ENCODE measurements around the gene EFHC1. TPM values are rescaled to one million over a fixed set of nuclear protein-coding genes. Genes with fewer than 3 reads are reported as not detected.

EFHC1 gene
- total and polyA plus RNA-seq, 2 experiments from 2014 or later, result 24.3 to 28.0 TPM

- TF ChIP-seq ZNF462 (CRISPR knock-in tag; IDR thresholded peaks at IDR 0.05) (no peak), STAT1 (IDR thresholded peaks at IDR 0.05; ENCODE audit: unreplicated experiment) (no peak), EZH2 (IDR thresholded peaks at IDR 0.05; ENCODE audit: low read depth, unreplicated experiment) (no peak), ZNF331 (CRISPR knock-in tag; IDR thresholded peaks at IDR 0.05; ENCODE audit: low read depth) (no peak), CTCF (conservative IDR thresholded peaks at IDR 0.05; ENCODE audit: low read depth in 2 of 2) (no peak), ZNF114 (CRISPR knock-in tag; IDR thresholded peaks at IDR 0.05) (no peak), JUNB (IDR thresholded peaks at IDR 0.05; ENCODE audit: unreplicated experiment) (no peak)
Observed at GRCh38 chr6:52454556-52454955, 34.4 kb downstream of the EFHC1 start (continued).

- Histone ChIP-seq H3K27me3 (ENCODE audit: insufficient read depth) (no peaks in the 10 kb centered on the region), H3F3A (replicated peaks; ENCODE audit: low read depth) (no peaks in the 10 kb centered on the region), H2AFZ (no peak overlapping the region), H3K27ac (ENCODE audit: low read depth) (no peak overlapping the region), H3K4me2 (no peak overlapping the region), H3K4me1 (ENCODE audit: insufficient read depth) (peaks cover 6% of the 10 kb centered on the region; the same call in 1 of the 2 replicates), H3K9me2 (ENCODE audit: insufficient read depth) (no peaks in the 10 kb centered on the region), H3K4me3 (no peak overlapping the region), H3K36me3 (ENCODE audit: insufficient read depth) (no peaks in the 10 kb centered on the region), H3K79me2 (replicated peaks; ENCODE audit: insufficient read depth) (no peaks in the 10 kb centered on the region), H4K20me1 (replicated peaks; ENCODE audit: insufficient read depth) (no peaks in the 10 kb centered on the region)
- Mint-ChIP-seq H3K9me3 (peaks cover 5% of the 10 kb centered on the region; the same call in 1 of the 3 replicates), H3K4me3 (no peak overlapping the region), H3K27me3 (ENCODE audit: insufficient read depth, low read depth, poor library complexity) (no peaks in the 10 kb centered on the region), H3K4me1 (peaks cover 8% of the 10 kb centered on the region), H3K27ac (no peak overlapping the region), H3K36me3 (ENCODE audit: low read depth) (no peaks in the 10 kb centered on the region)
- ATAC-seq (no peak), DNase-seq (ENCODE audit: low spot score) (no peak)
- TF ChIP-seq POLR2AphosphoS5 (IDR thresholded peaks at IDR 0.05; ENCODE audit: low read depth) (no peak), NANOG (IDR thresholded peaks at IDR 0.05; ENCODE audit: borderline replicate concordance) (no peak), EZH2 (IDR thresholded peaks at IDR 0.05; ENCODE audit: low read depth, unreplicated experiment) (no peak), ETS1 (IDR thresholded peaks at IDR 0.05) (no peak)
Observed at GRCh38 chr6:52457096-52457495, 37.0 kb downstream of the EFHC1 start.

All from GM23338 (cell line).